COLO829 (cell line): Measurements from ENCODE around the gene ZC3H10.
A peak's percentile ranks its signal among the peaks of the same experiment; 100 is the strongest.

Source experiments
- DNase-seq: peaks from one replicate; pipeline ENCODE4 v3.0.0; 2012; ENCODE audit warnings: low spot score

Gene ZC3H10

DNA sequence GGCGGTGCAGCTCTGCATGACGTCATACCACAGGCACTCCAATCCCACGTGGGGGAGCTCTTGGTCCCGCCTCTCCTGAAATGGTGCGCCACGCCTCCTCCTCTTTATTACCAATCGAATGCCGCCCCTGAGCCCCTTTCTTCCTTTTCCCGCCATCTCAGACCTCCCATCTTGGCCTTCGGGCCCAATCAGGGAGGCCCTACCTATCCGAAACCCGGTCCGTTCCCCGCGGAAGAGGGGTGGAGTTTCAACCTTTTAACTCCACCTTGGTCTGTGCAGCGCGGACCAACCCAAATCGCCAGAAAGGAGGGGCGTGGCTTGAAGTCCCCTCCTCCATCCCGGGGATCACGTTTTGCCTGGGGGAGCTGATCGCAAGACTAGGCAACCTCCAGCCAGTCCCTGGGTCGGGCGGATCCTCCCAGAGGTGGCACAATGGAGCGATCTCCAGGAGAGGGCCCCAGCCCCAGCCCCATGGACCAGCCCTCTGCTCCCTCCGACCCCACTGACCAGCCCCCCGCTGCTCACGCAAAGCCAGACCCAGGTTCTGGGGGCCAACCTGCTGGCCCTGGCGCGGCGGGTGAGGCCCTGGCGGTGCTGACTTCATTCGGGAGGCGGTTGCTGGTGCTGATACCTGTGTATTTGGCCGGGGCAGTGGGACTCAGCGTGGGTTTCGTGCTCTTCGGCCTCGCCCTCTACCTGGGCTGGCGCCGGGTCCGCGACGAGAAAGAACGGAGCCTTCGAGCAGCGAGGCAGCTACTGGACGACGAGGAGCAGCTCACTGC lies 10.0 kb downstream of the ZC3H10 start, which contains the start of gene ESYT1:
Gene ESYT1 (plus strand): TSS at position 380 of the 782 bp plus-strand sequence. CDS start 53 bp downstream, at position 433.
- DNase-seq = peak; percentile 100

GRCh38 chr12:56128670-56129205 lies 10.7 kb downstream of the ZC3H10 start:
- DNase-seq = no peak

DNA sequence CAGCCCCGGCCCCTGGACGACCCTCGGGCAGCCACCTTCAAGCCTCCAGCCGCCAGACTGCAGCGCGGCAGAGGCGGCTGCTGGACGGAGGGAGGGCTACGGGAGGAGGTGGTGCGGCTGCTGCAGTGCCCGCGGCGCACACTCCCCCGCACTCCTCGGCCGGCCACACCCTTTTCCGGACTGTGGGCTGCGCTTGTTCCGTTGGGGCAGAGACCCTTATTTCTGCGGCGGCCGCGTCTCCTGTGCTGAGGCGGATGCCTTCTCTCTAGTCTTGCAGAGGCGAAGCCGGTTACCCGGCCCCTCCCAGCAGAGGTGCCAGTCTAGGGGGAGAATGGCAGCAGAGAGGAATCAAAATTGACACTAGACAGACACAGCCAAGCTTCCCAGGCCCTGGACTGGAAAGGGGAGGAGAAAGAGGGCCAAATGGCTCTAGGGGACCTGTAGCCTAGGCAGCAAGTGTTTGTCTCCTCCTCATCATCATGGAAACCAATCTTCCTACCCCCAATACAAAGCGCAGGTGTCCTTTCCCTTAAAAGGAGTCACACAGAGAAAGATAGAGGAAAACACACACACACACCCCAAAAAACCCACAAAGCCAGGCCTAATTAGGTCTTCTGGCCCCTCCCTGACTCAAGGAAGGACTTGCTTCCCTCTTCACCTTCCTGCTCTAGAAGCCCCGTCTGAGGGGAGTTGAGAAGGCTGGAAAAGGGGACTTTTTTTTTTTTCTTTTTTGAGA lies 11.3 kb downstream of the ZC3H10 start:
- DNase-seq = no peak

DNA sequence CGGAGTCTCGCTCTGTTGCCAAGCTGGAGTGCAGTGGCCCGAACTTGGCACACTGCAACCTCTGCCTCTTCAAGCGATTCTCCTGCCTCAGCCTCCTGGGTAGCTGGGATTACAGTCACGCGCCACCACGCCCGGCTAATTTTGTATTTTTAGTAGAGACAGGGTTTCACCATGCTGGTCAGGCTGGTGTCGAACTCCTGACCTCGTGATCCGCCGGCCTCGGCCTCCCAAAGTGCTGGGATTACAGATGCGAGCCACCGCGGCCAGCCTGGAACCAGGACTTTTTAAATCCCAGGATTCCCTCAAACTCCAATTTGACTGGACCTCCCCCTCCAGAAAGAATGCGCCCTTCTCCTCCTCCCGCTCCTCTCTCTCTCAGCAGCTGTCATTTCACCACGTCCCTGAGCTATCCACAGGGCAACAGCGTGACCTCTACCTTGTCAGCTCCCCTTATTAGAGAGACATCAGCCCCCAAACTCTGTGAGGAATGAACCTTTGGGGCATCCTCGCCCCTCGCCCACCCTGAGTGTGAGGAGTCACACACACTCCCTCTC lies 12.0 kb downstream of the ZC3H10 start:
- DNase-seq = no peak

GRCh38 chr12:56130876-56131275 lies 12.8 kb downstream of the ZC3H10 start:
- no peak for DNase-seq

GRCh38 chr12:56134897-56135296 lies 16.8 kb downstream of the ZC3H10 start:
- DNase-seq = no peak

DNA sequence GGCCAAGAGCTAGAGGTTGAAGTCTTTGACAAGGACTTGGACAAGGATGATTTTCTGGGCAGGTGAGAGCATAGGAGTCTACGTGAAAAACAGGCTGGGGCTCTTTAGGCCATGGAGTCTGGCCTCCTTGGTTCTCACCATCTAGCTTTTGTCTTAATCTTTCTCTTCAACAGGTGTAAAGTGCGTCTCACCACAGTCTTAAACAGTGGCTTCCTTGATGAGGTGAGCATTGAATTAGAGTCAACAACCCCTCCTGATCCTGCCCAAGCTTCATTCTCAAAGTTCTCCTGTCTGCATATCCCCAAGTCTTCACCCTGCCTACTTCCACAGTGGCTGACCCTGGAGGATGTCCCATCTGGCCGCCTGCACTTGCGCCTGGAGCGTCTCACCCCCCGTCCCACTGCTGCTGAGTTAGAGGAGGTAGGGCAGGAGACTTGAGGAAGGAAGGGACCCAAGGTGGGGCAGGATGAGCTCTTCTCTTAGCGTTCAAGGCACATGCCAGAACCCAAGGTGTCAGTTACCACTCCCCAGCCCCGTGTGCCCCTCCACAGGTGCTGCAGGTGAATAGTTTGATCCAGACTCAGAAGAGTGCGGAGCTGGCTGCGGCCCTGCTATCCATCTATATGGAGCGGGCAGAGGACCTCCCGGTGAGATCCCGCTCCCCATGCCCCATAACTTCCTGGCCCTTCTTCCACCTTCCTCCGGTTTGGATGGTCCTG lies 19.9 kb downstream of the ZC3H10 start:
- no peak for DNase-seq

GRCh38 chr12:56141946-56142784 lies 24.1 kb downstream of the ZC3H10 start:
- no peak for DNase-seq

- no peak for DNase-seq
These were observed 25.2 kb downstream of the ZC3H10 start for GRCh38 chr12:56143217-56143616.

- no peak for DNase-seq
These were observed 25.8 kb downstream of the ZC3H10 start for GRCh38 chr12:56143870-56144269.

GRCh38 chr12:56145217-56145616 lies 27.2 kb downstream of the ZC3H10 start:
- no peak for DNase-seq

- no peak for DNase-seq
These were observed 28.7 kb downstream of the ZC3H10 start for GRCh38 chr12:56146492-56147460.

- no peak for DNase-seq
These were observed 32.5 kb downstream of the ZC3H10 start for GRCh38 chr12:56150563-56150962.

- no peak for DNase-seq
These were observed 33.6 kb downstream of the ZC3H10 start for GRCh38 chr12:56151672-56152131.

GRCh38 chr12:56152132-56152755 lies 34.2 kb downstream of the ZC3H10 start, which contains the start of gene MYL6B:
Gene MYL6B (plus strand): TSS chr12:56152587. CDS start chr12:56153919, 1,332 bp downstream.
- DNase-seq = peak; percentile 91

- DNase-seq = no peak
These were observed 35.0 kb downstream of the ZC3H10 start for GRCh38 chr12:56152756-56153677.

DNA sequence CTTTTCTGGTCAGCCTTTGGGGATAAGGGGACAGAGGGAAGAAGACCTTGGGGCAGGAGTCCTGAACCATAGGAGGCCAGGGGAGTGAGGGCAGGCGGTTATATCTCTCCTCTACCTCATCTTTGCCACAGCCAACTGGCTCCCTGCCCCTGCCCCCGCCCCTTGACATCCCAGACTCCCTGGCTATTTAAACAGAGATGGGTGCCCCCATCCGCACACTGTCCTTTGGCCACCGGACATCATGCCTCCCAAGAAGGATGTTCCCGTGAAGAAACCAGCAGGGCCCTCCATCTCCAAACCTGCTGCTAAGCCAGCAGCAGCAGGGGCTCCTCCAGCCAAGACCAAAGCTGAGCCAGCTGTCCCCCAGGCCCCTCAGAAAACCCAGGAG lies 35.6 kb downstream of the ZC3H10 start:
- no peak for DNase-seq

DNA sequence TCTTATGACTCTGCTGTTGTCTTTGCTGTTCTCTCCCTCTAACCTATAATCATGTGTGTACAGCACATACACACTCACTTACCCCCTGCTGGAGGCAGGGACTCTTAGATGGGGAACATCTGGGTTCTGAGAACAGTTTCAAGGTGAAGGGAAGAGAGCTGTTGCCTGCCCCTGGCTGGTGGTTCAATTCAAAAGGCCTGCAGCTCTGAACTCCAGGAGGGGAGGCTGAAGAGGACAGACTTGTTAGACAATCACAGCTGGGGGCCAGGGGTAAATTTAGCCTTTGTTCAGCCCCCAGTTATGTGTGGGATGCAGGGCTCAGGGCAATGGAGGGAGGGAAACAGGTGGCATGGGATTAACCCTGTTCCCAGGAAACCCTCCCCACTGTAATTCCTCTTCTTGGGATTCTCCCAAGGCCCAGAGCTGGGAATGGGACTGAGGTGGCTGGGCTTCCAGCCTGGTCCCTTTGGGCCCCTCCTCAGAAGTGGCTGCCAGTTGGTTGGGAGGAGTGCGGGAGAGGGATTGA lies 36.2 kb downstream of the ZC3H10 start:
- no peak for DNase-seq
